H9 (cell line): ENCODE data around the gene ERFL. TPM values are rescaled to one million over a fixed set of nuclear protein-coding genes. Genes with fewer than 3 reads are reported as not detected.

Source experiments
- DNase-seq: peaks from one replicate; pipeline ENCODE4 v3.0.0-alpha.2; 2017
- H2AFZ ChIP-seq: one replicate; pipeline ENCODE4 v1.6.1; 2013; ENCODE audit warnings: mild to moderate bottlenecking, low read length, control low read depth, moderate library complexity
- H2AK5ac ChIP-seq: 2 replicates; pipeline ENCODE4 v1.6.1; 2013; ENCODE audit warnings: low read length, control low read depth, mixed read lengths; ENCODE audit not compliant: insufficient read length
- H2BK120ac ChIP-seq: one replicate; pipeline ENCODE4 v1.6.1; 2013; ENCODE audit warnings: low read depth, mild to moderate bottlenecking, low read length, control low read depth, inconsistent platforms; ENCODE audit not compliant: poor library complexity, severe bottlenecking
- H2BK12ac ChIP-seq: 2 replicates; pipeline ENCODE4 v1.6.1; 2013; ENCODE audit warnings: low read length, control low read depth, mixed read lengths, low read depth; ENCODE audit not compliant: insufficient read length
- H2BK15ac ChIP-seq: 2 replicates; pipeline ENCODE4 v1.6.1; 2013; ENCODE audit warnings: low read depth, low read length, control low read depth
- H2BK20ac ChIP-seq: one replicate; pipeline ENCODE4 v1.6.1; 2013; ENCODE audit warnings: low read depth, mild to moderate bottlenecking, low read length, control low read depth, inconsistent platforms; ENCODE audit not compliant: poor library complexity, severe bottlenecking
- H2BK5ac ChIP-seq: 2 replicates; pipeline ENCODE4 v1.6.1; 2013; ENCODE audit warnings: low read length, control low read depth, mixed read lengths; ENCODE audit not compliant: insufficient read length
- H3K14ac ChIP-seq: 2 replicates; pipeline ENCODE4 v1.6.1; 2013; ENCODE audit warnings: low read length, control low read depth; ENCODE audit not compliant: insufficient read depth
- H3K18ac ChIP-seq: 2 replicates; pipeline ENCODE4 v1.6.1; 2013; ENCODE audit warnings: low read depth, mild to moderate bottlenecking, mixed read lengths, low read length, control low read depth; ENCODE audit not compliant: insufficient read length
- H3K23ac ChIP-seq: 2 replicates; pipeline ENCODE4 v1.6.1; 2013; ENCODE audit warnings: low read length, control low read depth, mixed read lengths, low read depth; ENCODE audit not compliant: insufficient read length
- H3K23me2 ChIP-seq: 2 replicates; pipeline ENCODE4 v1.6.1; 2013; ENCODE audit warnings: low read depth, mild to moderate bottlenecking, mixed read lengths, low read length, control low read depth; ENCODE audit not compliant: insufficient read length, poor library complexity, severe bottlenecking
- H3K27ac ChIP-seq: 2 replicates; pipeline ENCODE4 v1.5.1; 2013; ENCODE audit warnings: low read length, control low read depth, mixed read lengths, low read depth; ENCODE audit not compliant: insufficient read length
- H3K27me3 ChIP-seq: 2 replicates; pipeline ENCODE4 v1.6.1; 2013; ENCODE audit warnings: low read length, control low read depth, inconsistent platforms; ENCODE audit not compliant: insufficient read depth
- H3K4ac ChIP-seq: 2 replicates; pipeline ENCODE4 v1.6.1; 2013; ENCODE audit warnings: low read depth, mild to moderate bottlenecking, control low read depth, inconsistent platforms, low read length, moderate library complexity
- H3K4me1 ChIP-seq: 2 replicates; pipeline ENCODE4 v1.6.1; 2013; ENCODE audit warnings: low read length, control low read depth, inconsistent platforms; ENCODE audit not compliant: insufficient read depth
- H3K4me2 ChIP-seq: 2 replicates; pipeline ENCODE4 v1.6.1; 2013; ENCODE audit warnings: low read length, control low read depth, mixed read lengths; ENCODE audit not compliant: insufficient read length, insufficient read depth
- H3K56ac ChIP-seq: 2 replicates; pipeline ENCODE4 v1.6.1; 2013; ENCODE audit warnings: low read depth, mild to moderate bottlenecking, mixed read lengths, low read length, control low read depth; ENCODE audit not compliant: insufficient read length
- H3K79me1 ChIP-seq: 2 replicates; pipeline ENCODE4 v1.6.1; 2013; ENCODE audit warnings: low read depth, mild to moderate bottlenecking, moderate library complexity, low read length, control low read depth, inconsistent platforms; ENCODE audit not compliant: insufficient read depth, poor library complexity, severe bottlenecking
- H3K79me2 ChIP-seq: 2 replicates; pipeline ENCODE4 v1.6.1; 2013; ENCODE audit warnings: low read length, control low read depth, inconsistent platforms; ENCODE audit not compliant: insufficient read depth
- H3K9ac ChIP-seq: 2 replicates; pipeline ENCODE4 v1.6.1; 2013; ENCODE audit warnings: low read length, control low read depth, mixed read lengths; ENCODE audit not compliant: insufficient read length; ENCODE audit errors: extremely low read depth
- H3K9me3 ChIP-seq: one replicate; pipeline ENCODE4 v1.6.1; 2013; ENCODE audit warnings: low read depth, low read length, inconsistent platforms; ENCODE audit not compliant: control insufficient read depth
- H3T11ph ChIP-seq: one replicate; pipeline ENCODE4 v1.6.1; 2013; ENCODE audit warnings: mild to moderate bottlenecking, low read length, control low read depth, inconsistent platforms
- H4K20me1 ChIP-seq: one replicate; pipeline ENCODE4 v1.6.1; 2013; ENCODE audit not compliant: control insufficient read depth, insufficient read length, insufficient read depth
- H4K5ac ChIP-seq: 2 replicates; pipeline ENCODE4 v1.6.1; 2013; ENCODE audit warnings: low read depth, mild to moderate bottlenecking, mixed read lengths, low read length, control low read depth; ENCODE audit not compliant: insufficient read length
- H4K8ac ChIP-seq: replicated peaks from 2 replicates; pipeline ENCODE4 v1.6.1; 2013; ENCODE audit warnings: low read length, control low read depth, mixed read lengths, low read depth; ENCODE audit not compliant: insufficient read length
- H4K91ac ChIP-seq: 2 replicates; pipeline ENCODE4 v1.6.1; 2013; ENCODE audit warnings: low read depth, mild to moderate bottlenecking, moderate library complexity, mixed read lengths, low read length, control low read depth; ENCODE audit not compliant: insufficient read length
- H3K27ac Mint-ChIP-seq, 3 experiments: 2 replicates in 2 of 3; 3 replicates in 1 of 3; pipeline ENCODE4 v1.8.0; 2020 to 2021; ENCODE audit warnings: mixed read lengths in 3 of 3, mild to moderate bottlenecking in 1 of 3, moderate library complexity in 1 of 3
- H3K27me3 Mint-ChIP-seq: 2 replicates; pipeline ENCODE4 v1.8.0; 2021; ENCODE audit warnings: low read depth, mild to moderate bottlenecking, moderate library complexity, mixed read lengths
- H3K36me3 Mint-ChIP-seq, 3 experiments: 2 replicates in 2 of 3; 3 replicates in 1 of 3; pipeline ENCODE4 v1.8.0; 2020 to 2021; ENCODE audit warnings: low read depth in 3 of 3, mixed read lengths in 3 of 3; ENCODE audit not compliant: insufficient read depth in 1 of 3
- H3K4me1 Mint-ChIP-seq, 2 experiments: 2 replicates each; pipeline ENCODE4 v1.8.0; 2020; ENCODE audit warnings: mixed read lengths in 2 of 2
- H3K4me3 Mint-ChIP-seq, 2 experiments: 2 replicates in 1 of 2; 3 replicates in 1 of 2; pipeline ENCODE4 v1.8.0; 2020 to 2021; ENCODE audit warnings: mild to moderate bottlenecking in 2 of 2, mixed read lengths in 2 of 2, moderate library complexity in 1 of 2
- H3K9me3 Mint-ChIP-seq, 2 experiments: 2 replicates in 1 of 2; 3 replicates in 1 of 2; pipeline ENCODE4 v1.8.0; 2020; ENCODE audit warnings: mild to moderate bottlenecking in 2 of 2, mixed read lengths in 2 of 2, moderate library complexity in 1 of 2
- CTCF ChIP-seq: fragments of 200-600 bp; sonication (generic); conservative IDR thresholded peaks from 3 replicates; pipeline ENCODE4 v1.8.0; 2021; ENCODE audit warnings: antibody characterized with exemption, mild to moderate bottlenecking
- WGBS: extraction: QIAGEN DNeasy Blood & Tissue Kit; methylation state at CpG from one replicate; pipeline ENCODE4 v1.1.7; 2013; ENCODE audit warnings: missing lambda C conversion rate, low lambda C conversion rate, mixed read lengths; ENCODE audit not compliant: insufficient read length; ENCODE audit errors: extremely low coverage; 5-methylcytosine and 5-hydroxymethylcytosine counted together
- total RNA-seq: library from RNA; stranded (reverse); gene quantifications from 2 replicates; pipeline ENCODE4 v1.2.1, GENCODE V29; 2021

ERFL gene
- total RNA-seq, 1 experiment from 2014 or later: 0.22 TPM

- no peaks in the 10 kb centered on the region for H3K23me2 ChIP-seq
- H3K14ac ChIP-seq: no peak overlapping the region
- peaks cover 8 to 43% (median 23%) of the 10 kb centered on the region in 3 experiments; a peak in 6 of 7 replicates for H3K36me3 Mint-ChIP-seq
- no peaks in the 10 kb centered on the region for H3K79me1 ChIP-seq
- H3K23ac ChIP-seq: no peak overlapping the region
- no peak overlapping the region for H3K4ac ChIP-seq
- H3K27me3 ChIP-seq: no peaks in the 10 kb centered on the region
- H3T11ph ChIP-seq: no peak overlapping the region
- H3K9me3 Mint-ChIP-seq: no peaks in the 10 kb centered on the region
- H3K9me3 ChIP-seq: no peaks in the 10 kb centered on the region
- no peaks in the 10 kb centered on the region; the same call in 1 of the 2 replicates for H3K4me1 ChIP-seq
- no peak overlapping the region for H2BK15ac ChIP-seq
- H2AFZ ChIP-seq: no peak overlapping the region
- H3K27me3 Mint-ChIP-seq: no peaks in the 10 kb centered on the region; the same call in 1 of the 2 replicates
- H3K4me2 ChIP-seq: no peak overlapping the region
- no CpG with 5 or more reads among the region's 14 CpGs for WGBS
- no peak overlapping the region for H2BK5ac ChIP-seq
- no peaks in the 10 kb centered on the region for H4K20me1 ChIP-seq
- peaks cover 0 to 32% of the 10 kb centered on the region in 2 experiments; a peak in 2 of 4 replicates for H3K4me1 Mint-ChIP-seq
- H3K56ac ChIP-seq: no peak overlapping the region
- no peak overlapping the region for H4K8ac ChIP-seq
- H3K18ac ChIP-seq: no peak overlapping the region
- H3K79me2 ChIP-seq: 0 out of 2 replicates have a peak, but pooled peaks cover 2% of the 10 kb centered on the region
- H2AK5ac ChIP-seq: no peak overlapping the region
- H3K4me3 Mint-ChIP-seq: no peak overlapping the region
- no peak overlapping the region for H4K5ac ChIP-seq
- H2BK120ac ChIP-seq: no peak overlapping the region
- no peak overlapping the region for H2BK20ac ChIP-seq
- no peak overlapping the region for H4K91ac ChIP-seq
- H3K9ac ChIP-seq: no peak overlapping the region
- peak overlapping the region in 1 of 3 experiments; percentile 30; a peak in 2 of 7 replicates for H3K27ac Mint-ChIP-seq
- H2BK12ac ChIP-seq: no peak overlapping the region
- no peak overlapping the region for H3K27ac ChIP-seq
- DNase-seq: no peak
- TF ChIP-seq CTCF: no peak
Observed at GRCh38 chr19:41894350-41894749, 33.9 kb downstream of the ERFL start.
